HL-60 (cell line): ENCODE data around the gene CHST11.
A peak's percentile ranks its signal among the peaks of the same experiment; 100 is the strongest.

Experiments used
- DNase-seq, 2 experiments: peaks; one replicate each; pipeline ENCODE4 v3.0.0-alpha.2; 2010 to 2020; ENCODE audit warnings: low read depth in 1 of 2, low spot score in 1 of 2
- H3K27ac ChIP-seq: fragments of 250-450 bp; sonication (Bioruptor Pico); replicated peaks from 2 replicates; pipeline ENCODE4 v1.5.1; 2020; ENCODE audit warnings: mild to moderate bottlenecking, moderate library complexity
- H3K27me3 ChIP-seq: fragments of 250-450 bp; sonication (Bioruptor Pico); 2 replicates; pipeline ENCODE4 v1.5.1; 2021; ENCODE audit warnings: mild to moderate bottlenecking, moderate library complexity; ENCODE audit not compliant: insufficient read depth, poor library complexity, severe bottlenecking
- H3K4me3 ChIP-seq: replicated peaks from 2 replicates; pipeline ENCODE4 v1.5.1; 2011; ENCODE audit warnings: mild to moderate bottlenecking, control low read depth, low read length; ENCODE audit not compliant: insufficient read depth
- GABPA ChIP-seq: IDR thresholded peaks from 2 replicates; pipeline ENCODE4 v1.6.1; 2012; ENCODE audit warnings: low read depth
- POLR2AphosphoS5 ChIP-seq: IDR thresholded peaks from 2 replicates; pipeline ENCODE4 v1.6.1; 2012; ENCODE audit warnings: low read depth
- SPI1 ChIP-seq: IDR thresholded peaks from 2 replicates; pipeline ENCODE4 v1.6.1; 2012; ENCODE audit warnings: low read depth, mild to moderate bottlenecking, borderline replicate concordance
- TF ChIP-seq, protein P1 (sequence below): IDR thresholded peaks from one replicate; pipeline ENCODE4 v1.5.1; 2011; ENCODE audit warnings: low read length, control low read depth, inconsistent platforms; ENCODE audit not compliant: insufficient read depth
- TF ChIP-seq, protein P2 (sequence below): IDR thresholded peaks from 2 replicates; pipeline ENCODE4 v1.6.1; 2012; ENCODE audit warnings: low read depth; ENCODE audit not compliant: insufficient replicate concordance

The CHST11 gene

DNA sequence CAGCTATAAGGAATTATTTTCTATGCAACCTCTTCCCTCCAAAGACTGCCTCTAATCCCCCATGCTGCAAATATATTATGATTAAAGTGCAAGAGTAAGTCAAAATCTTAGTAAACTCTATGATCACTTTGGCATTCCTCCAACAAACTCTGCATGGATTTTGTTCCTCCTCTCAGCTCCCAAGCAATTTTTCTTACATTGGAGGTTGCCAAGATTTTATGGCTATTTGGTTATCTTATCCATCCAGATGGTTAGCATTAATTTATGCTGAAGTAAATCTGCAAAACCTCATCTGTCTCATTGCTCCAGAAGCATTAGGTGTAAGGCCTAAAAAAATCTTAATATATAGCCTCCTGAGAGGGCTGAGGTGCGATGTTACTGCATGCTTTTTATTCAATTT lies 228.1 kb downstream of the CHST11 start:
- no peaks in the 10 kb centered on the region for H3K27me3 ChIP-seq
- H3K4me3 ChIP-seq: no peak overlapping the region
- TF ChIP-seq, protein P1, sequence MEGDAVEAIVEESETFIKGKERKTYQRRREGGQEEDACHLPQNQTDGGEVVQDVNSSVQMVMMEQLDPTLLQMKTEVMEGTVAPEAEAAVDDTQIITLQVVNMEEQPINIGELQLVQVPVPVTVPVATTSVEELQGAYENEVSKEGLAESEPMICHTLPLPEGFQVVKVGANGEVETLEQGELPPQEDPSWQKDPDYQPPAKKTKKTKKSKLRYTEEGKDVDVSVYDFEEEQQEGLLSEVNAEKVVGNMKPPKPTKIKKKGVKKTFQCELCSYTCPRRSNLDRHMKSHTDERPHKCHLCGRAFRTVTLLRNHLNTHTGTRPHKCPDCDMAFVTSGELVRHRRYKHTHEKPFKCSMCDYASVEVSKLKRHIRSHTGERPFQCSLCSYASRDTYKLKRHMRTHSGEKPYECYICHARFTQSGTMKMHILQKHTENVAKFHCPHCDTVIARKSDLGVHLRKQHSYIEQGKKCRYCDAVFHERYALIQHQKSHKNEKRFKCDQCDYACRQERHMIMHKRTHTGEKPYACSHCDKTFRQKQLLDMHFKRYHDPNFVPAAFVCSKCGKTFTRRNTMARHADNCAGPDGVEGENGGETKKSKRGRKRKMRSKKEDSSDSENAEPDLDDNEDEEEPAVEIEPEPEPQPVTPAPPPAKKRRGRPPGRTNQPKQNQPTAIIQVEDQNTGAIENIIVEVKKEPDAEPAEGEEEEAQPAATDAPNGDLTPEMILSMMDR: no peak
- TF ChIP-seq POLR2AphosphoS5 (no peak), SPI1 (no peak), GABPA (no peak)
- TF ChIP-seq, protein P2, sequence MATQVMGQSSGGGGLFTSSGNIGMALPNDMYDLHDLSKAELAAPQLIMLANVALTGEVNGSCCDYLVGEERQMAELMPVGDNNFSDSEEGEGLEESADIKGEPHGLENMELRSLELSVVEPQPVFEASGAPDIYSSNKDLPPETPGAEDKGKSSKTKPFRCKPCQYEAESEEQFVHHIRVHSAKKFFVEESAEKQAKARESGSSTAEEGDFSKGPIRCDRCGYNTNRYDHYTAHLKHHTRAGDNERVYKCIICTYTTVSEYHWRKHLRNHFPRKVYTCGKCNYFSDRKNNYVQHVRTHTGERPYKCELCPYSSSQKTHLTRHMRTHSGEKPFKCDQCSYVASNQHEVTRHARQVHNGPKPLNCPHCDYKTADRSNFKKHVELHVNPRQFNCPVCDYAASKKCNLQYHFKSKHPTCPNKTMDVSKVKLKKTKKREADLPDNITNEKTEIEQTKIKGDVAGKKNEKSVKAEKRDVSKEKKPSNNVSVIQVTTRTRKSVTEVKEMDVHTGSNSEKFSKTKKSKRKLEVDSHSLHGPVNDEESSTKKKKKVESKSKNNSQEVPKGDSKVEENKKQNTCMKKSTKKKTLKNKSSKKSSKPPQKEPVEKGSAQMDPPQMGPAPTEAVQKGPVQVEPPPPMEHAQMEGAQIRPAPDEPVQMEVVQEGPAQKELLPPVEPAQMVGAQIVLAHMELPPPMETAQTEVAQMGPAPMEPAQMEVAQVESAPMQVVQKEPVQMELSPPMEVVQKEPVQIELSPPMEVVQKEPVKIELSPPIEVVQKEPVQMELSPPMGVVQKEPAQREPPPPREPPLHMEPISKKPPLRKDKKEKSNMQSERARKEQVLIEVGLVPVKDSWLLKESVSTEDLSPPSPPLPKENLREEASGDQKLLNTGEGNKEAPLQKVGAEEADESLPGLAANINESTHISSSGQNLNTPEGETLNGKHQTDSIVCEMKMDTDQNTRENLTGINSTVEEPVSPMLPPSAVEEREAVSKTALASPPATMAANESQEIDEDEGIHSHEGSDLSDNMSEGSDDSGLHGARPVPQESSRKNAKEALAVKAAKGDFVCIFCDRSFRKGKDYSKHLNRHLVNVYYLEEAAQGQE: no peak
- DNase-seq: no peak
- H3K27ac ChIP-seq: peak overlapping the region; percentile 84

DNA sequence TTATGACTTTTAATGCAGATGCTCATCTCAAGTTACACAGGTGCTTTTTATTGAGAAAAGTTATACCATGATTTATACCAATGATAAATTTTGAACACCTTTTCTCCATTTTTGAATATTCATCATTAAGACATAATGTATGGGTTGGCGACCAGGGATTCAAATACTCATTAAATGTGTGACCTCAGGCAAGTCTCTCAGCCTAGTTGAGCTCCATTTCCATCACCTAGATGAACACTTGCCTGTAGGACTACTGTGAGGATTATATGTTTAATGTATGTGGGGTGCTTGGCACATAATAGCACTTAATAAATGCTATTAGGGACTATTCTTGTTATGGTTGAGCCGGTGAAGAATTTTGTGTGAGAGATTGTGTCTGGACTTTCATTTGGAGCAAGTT lies 228.6 kb downstream of the CHST11 start:
- H3K4me3 ChIP-seq: no peak overlapping the region
- TF ChIP-seq GABPA: no peak
- TF ChIP-seq, protein P2: no peak
- no peak for TF ChIP-seq POLR2AphosphoS5
- TF ChIP-seq, protein P1: no peak
- no peak for TF ChIP-seq SPI1
- DNase-seq: no peak
- H3K27ac ChIP-seq: peak overlapping the region; percentile 84
- no peaks in the 10 kb centered on the region for H3K27me3 ChIP-seq

DNA sequence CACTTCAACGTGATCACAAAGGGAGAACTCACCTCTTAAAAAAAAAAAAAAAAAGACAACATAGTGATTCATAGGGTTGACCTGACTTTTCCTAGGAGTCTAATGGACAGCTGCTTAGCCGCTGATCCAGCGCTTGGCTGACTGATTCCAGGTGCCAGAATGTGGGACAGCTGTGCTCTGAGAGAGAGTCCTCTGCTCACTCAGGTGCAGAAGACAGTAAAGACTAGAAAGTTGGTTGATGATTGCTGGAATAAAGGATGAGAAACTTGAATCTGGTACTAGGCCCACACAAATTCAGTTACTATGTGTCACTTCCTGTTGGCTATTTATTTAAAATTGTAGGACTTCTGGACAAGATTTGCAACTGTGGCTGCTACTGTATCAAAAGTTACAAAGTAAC lies 229.4 kb downstream of the CHST11 start:
- no peaks in the 10 kb centered on the region for H3K27me3 ChIP-seq
- TF ChIP-seq, protein P1: no peak
- TF ChIP-seq, protein P2: no peak
- no peak for TF ChIP-seq POLR2AphosphoS5
- no peak for TF ChIP-seq GABPA
- no peak for TF ChIP-seq SPI1
- no peak for DNase-seq
- no peak overlapping the region for H3K4me3 ChIP-seq
- peak overlapping the region; percentile 84 for H3K27ac ChIP-seq
